PC-3 (cell line): Measurements from ENCODE around the gene THRB.

Source experiments
- EZH2 ChIP-seq: fragments of 300-600 bp; sonication (generic); IDR thresholded peaks from one replicate; pipeline ENCODE4 v1.6.1; 2017; ENCODE audit warnings: antibody characterized with exemption, mild to moderate bottlenecking, low read length; ENCODE audit not compliant: unreplicated experiment
- TF ChIP-seq, protein P1 (sequence below): fragments of 300-600 bp; sonication (generic); conservative IDR thresholded peaks from 2 replicates; pipeline ENCODE4 v1.5.1; 2017; ENCODE audit warnings: antibody characterized with exemption, low read depth, mild to moderate bottlenecking, low read length

DNA sequence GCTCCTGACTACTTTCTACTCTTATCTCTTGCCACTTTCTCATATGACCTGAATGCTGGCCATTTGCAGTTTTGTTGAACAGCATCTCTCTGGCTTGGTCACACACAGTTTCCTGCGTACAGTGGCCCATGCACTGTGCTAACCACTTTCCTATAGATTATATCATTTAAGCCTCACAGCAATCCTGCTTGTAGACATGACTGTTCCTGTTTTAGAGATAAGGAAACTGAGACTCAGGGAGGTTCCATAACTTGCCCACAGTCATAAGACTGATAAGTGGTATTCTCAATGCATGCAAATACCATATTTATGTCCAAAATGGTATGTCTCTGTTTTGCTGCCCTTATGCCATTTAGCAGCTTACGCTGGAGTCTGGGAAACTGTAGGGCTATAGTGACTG, 320.0 kb downstream of the THRB start:
- TF ChIP-seq, protein P1, sequence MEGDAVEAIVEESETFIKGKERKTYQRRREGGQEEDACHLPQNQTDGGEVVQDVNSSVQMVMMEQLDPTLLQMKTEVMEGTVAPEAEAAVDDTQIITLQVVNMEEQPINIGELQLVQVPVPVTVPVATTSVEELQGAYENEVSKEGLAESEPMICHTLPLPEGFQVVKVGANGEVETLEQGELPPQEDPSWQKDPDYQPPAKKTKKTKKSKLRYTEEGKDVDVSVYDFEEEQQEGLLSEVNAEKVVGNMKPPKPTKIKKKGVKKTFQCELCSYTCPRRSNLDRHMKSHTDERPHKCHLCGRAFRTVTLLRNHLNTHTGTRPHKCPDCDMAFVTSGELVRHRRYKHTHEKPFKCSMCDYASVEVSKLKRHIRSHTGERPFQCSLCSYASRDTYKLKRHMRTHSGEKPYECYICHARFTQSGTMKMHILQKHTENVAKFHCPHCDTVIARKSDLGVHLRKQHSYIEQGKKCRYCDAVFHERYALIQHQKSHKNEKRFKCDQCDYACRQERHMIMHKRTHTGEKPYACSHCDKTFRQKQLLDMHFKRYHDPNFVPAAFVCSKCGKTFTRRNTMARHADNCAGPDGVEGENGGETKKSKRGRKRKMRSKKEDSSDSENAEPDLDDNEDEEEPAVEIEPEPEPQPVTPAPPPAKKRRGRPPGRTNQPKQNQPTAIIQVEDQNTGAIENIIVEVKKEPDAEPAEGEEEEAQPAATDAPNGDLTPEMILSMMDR: no peak
- no peak for TF ChIP-seq EZH2
